Retinal pigment epithelial cell (primary cell): ENCODE data around the gene FKBP10.
A peak's percentile ranks its signal among the peaks of the same experiment; 100 is the strongest.
"Not testable (repeated sequence)": the region's sequence is repeated elsewhere in the genome, so short reads cannot be mapped to it uniquely, and the experiment has no call there.

Experiments
- DNase-seq: peaks from one replicate; pipeline ENCODE4 v3.0.0-alpha.2; 2010; ENCODE audit warnings: low read depth
- H3K4me3 ChIP-seq: 2 replicates; pipeline ENCODE4 v1.5.1; 2011; ENCODE audit warnings: mild to moderate bottlenecking, low read length, control low read depth, moderate library complexity
- CTCF ChIP-seq: conservative IDR thresholded peaks from 2 replicates; pipeline ENCODE4 v1.5.1; 2011; ENCODE audit warnings: low read depth, low read length, control low read depth, inconsistent platforms

Gene FKBP10

GRCh38 chr17:41849251-41849990 is 36.6 kb downstream of the FKBP10 start:
- DNase-seq = no peak
- no peak overlapping the region for H3K4me3 ChIP-seq
- TF ChIP-seq CTCF = no peak

- not testable (repeated sequence) for H3K4me3 ChIP-seq, DNase-seq
Observed at GRCh38 chr17:41851382-41851781, 38.6 kb downstream of the FKBP10 start.

- no peak for TF ChIP-seq CTCF
- H3K4me3 ChIP-seq = no peak overlapping the region
- DNase-seq = no peak
Observed at GRCh38 chr17:41860254-41860931, 47.6 kb downstream of the FKBP10 start.

- no peak for TF ChIP-seq CTCF
- no peak for DNase-seq
- H3K4me3 ChIP-seq = peak overlapping the region; percentile 87
Observed at GRCh38 chr17:41863074-41863848, 50.5 kb downstream of the FKBP10 start.

- peak overlapping the region; percentile 87 for H3K4me3 ChIP-seq
- no peak for DNase-seq
- TF ChIP-seq CTCF = no peak
Observed at GRCh38 chr17:41864498-41864835, 51.7 kb downstream of the FKBP10 start.

GRCh38 chr17:41864836-41865595 is 52.2 kb downstream of the FKBP10 start, which contains the start of gene KLHL11:
KLHL11 (minus strand) TSS chr17:41865423; CDS start chr17:41865370, 53 bp downstream.
- DNase-seq = peak; percentile 48
- TF ChIP-seq CTCF = no peak
- peak within 1 kb of the TSS; percentile 87 for H3K4me3 ChIP-seq

GRCh38 chr17:41865596-41865893 is 52.7 kb downstream of the FKBP10 start:
- no peak for TF ChIP-seq CTCF
- DNase-seq = no peak
- H3K4me3 ChIP-seq = peak overlapping the region; percentile 44
